Measurements from ENCODE around the gene THADA.

Gene THADA

DNA sequence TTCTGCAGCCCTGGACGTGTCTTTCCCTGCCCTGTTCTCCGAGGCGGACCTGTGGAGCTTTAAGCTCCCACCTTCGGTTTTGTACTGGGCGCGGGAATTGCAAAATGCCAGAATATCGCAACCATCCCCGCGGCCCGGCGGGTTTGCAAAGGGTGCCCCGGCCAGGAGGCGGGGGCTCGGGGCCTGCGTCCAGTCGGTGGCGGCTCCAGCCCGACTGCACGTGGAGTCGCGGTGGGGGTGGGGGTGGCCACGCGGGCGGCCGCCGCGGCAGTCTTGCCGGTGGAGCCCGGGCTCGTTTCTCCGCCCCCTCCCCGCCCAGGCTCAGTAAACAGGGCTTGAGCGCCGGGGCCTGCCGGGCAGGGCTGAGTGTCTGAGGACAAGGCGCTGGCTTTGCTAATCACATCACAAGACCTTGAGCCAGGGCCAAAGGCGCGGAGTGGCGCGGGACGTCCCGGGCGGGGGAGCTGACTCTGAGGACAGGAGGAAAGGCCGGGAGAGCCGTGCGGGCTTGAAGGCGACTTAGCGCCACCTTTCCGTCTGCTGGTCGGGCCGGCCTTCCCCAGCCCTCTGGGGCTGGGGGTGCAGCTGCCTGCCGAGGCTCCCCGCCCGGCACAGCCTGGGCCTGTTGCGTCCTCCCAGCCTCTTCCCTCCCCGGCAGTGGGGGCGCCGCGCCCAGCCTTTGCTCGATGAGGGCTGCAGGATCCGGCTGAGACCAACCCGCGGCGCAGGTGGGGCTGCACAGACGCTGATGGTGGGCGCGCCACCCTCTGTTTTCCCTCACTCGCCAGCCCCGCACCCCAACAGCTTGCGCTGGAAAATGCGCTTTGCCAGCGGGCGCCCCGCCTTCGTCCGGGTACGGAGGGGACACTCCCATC lies 368.6 kb downstream of the THADA start:
- Mint-ChIP-seq H3K27me3 (ENCODE audit: low read depth, poor library complexity) (no peaks in the 10 kb centered on the region), H3K4me1 (peaks cover 51% of the 10 kb centered on the region)
- peak; percentile 79 for DNase-seq

DNA sequence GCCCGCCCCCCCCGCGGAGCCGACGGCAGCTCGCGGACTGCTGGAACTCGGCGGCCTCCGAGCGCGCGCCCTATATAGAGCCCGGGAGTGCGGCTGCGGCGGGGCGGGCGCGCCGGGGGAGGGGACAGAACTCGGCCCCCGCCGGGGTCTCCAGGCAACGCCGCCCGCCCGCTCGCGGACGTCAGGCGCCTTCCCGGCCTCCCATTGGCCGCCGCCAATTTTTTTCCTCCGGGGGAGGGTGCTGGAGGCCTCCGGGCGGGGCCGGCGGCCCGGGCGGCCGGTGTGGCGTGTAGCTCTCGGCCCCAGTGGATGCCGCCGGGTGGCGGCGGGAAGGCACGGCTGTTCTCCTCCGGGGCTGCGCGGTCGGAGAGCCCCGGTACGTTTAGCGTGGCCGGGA lies 369.3 kb downstream of the THADA start, which contains the start of gene ZFP36L2:
ZFP36L2 (minus strand) TSS at position 49 of the 397 bp plus-strand sequence. CDS start 291 bp downstream, outside the sequence.
- peaks cover 19% of the 10 kb centered on the region for H3K36me3 Mint-ChIP-seq (ENCODE audit: low read depth)
- no peaks in the 10 kb centered on the region for H3K9me3 Mint-ChIP-seq
- peak; percentile 92 for DNase-seq
- TF ChIP-seq, protein P1, sequence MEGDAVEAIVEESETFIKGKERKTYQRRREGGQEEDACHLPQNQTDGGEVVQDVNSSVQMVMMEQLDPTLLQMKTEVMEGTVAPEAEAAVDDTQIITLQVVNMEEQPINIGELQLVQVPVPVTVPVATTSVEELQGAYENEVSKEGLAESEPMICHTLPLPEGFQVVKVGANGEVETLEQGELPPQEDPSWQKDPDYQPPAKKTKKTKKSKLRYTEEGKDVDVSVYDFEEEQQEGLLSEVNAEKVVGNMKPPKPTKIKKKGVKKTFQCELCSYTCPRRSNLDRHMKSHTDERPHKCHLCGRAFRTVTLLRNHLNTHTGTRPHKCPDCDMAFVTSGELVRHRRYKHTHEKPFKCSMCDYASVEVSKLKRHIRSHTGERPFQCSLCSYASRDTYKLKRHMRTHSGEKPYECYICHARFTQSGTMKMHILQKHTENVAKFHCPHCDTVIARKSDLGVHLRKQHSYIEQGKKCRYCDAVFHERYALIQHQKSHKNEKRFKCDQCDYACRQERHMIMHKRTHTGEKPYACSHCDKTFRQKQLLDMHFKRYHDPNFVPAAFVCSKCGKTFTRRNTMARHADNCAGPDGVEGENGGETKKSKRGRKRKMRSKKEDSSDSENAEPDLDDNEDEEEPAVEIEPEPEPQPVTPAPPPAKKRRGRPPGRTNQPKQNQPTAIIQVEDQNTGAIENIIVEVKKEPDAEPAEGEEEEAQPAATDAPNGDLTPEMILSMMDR (IDR thresholded peaks at IDR 0.05), result no peak
- H3K27ac Mint-ChIP-seq, result peak within 1 kb of the TSS; percentile 92
- peak within 1 kb of the TSS; percentile 87 for H3K4me3 Mint-ChIP-seq
- H3K27me3 Mint-ChIP-seq (ENCODE audit: low read depth, poor library complexity), result no peaks in the 10 kb centered on the region
- peaks cover 56% of the 10 kb centered on the region for H3K4me1 Mint-ChIP-seq

More for the DNA sequence above, 368.6 kb downstream of the THADA start:
- peaks cover 19% of the 10 kb centered on the region for H3K36me3 Mint-ChIP-seq (ENCODE audit: low read depth)
- H3K4me3 Mint-ChIP-seq, result peak overlapping the region; percentile 85
- H3K27ac Mint-ChIP-seq, result peak overlapping the region; percentile 86
- TF ChIP-seq, protein P1 (IDR thresholded peaks at IDR 0.05), result no peak
- H3K9me3 Mint-ChIP-seq, result no peaks in the 10 kb centered on the region

DNA sequence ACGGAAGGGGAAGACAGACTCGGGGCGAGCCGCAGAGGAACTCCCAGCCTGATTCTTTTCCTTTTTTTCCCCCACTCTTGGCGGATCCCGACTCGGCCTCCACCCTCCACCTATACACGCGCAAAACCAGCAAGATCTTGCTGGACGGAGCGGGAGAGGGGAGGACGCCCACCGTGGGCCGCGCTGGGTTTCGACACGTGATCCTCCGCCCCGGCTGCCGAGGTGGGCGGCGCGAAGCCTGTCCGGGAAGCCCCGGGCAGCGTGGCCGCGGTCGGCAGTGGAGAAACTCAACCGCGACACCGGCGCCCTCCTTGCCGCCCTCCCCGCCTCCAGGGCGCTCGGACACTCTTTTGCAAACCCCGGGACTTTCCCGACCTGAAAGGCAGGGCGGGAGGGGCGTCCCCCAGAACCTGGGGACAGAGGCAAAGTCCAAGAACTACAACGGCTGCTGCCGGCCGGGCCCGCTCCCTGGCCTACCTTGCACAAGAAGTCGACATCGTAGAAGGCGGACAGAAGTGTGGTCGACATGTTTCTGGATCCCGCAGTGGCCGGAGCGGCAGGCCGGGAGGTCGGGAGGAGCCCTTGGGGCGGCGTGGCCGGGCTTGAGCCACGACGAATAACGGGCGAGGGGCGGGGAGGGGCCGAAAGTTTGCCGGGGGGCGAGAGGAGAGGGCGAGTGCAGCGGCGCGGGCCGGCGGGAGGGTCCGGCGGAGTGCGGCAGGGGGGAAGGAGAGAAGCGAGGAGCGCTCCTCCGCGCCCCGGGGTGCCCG lies 369.9 kb downstream of the THADA start:
- Mint-ChIP-seq H3K9me3 (no peaks in the 10 kb centered on the region), H3K27ac (peak overlapping the region; percentile 92), H3K27me3 (ENCODE audit: low read depth, poor library complexity) (no peaks in the 10 kb centered on the region), H3K4me3 (peak overlapping the region; percentile 87), H3K36me3 (ENCODE audit: low read depth) (peaks cover 18% of the 10 kb centered on the region), H3K4me1 (peaks cover 56% of the 10 kb centered on the region)
- peak; percentile 70 for DNase-seq
- TF ChIP-seq, protein P1 (IDR thresholded peaks at IDR 0.05), result no peak

DNA sequence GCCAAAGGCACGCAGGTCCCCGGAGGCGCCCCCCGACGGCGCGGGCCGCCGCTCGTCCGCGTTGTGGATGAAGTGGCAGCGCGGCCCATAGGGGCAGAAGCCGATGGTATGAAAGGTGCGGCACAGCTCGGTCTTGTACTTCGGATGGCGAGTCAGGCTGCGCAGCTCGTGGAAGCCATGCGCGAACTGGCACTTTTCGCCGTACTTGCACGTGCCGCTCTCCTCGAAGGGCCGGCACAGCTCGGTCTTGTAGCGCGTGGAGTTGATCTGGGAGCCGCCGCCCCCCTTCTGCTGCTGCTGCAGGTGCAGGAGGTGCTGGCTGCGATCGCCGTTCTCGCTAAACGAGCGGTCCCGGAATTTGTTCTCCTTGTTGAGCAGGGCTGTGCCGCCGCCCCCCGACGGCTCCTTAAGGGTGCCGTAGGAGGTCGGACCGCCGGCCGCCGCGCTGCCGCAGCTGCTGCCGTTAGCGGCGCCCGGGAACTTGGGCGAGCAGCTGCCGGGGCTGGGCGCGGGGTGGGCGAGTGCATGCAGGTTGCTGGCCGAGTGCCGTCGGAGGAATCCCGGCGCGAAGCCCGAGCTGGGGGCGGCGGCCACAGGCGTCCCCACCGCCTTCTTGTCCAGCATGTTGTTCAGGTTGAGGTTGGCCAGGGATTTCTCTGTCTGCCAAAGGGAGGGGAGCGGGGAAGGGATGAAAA lies 370.6 kb downstream of the THADA start:
- Mint-ChIP-seq H3K27ac (peak overlapping the region; percentile 92), H3K4me1 (peaks cover 58% of the 10 kb centered on the region), H3K27me3 (ENCODE audit: low read depth, poor library complexity) (no peaks in the 10 kb centered on the region), H3K36me3 (ENCODE audit: low read depth) (peaks cover 15% of the 10 kb centered on the region), H3K9me3 (no peaks in the 10 kb centered on the region), H3K4me3 (peak overlapping the region; percentile 87)
- TF ChIP-seq, protein P1 (IDR thresholded peaks at IDR 0.05), result no peak
- DNase-seq, result peak; percentile 54

DNA sequence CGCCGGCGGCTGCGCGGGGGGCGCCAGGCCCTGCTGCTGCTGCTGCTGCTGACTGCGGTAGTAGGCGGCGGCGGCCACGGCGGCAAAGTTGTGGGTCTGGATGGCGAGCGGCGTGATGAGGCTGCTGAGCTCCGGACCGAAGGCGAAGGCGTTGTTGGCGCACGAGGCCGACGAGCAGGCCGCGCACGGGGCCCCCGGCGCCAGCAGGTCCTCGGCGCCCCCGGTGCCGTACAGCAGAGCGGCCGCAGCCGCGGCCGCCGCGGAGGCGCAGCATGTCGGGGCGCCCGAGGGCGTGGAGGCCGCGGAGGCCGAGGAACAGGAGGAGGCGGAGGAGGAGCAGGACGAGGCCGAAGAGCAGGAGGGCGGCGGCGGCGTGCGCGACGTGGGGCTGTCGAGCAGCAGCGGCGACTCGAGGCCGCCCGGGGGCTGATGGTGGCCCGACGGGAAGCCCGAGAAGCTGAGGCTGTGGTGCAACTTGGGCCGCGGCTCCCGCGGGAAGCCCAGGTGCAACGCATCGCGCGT lies 371.2 kb downstream of the THADA start:
- Mint-ChIP-seq H3K36me3 (ENCODE audit: low read depth) (peaks cover 12% of the 10 kb centered on the region), H3K4me1 (peaks cover 61% of the 10 kb centered on the region), H3K9me3 (no peaks in the 10 kb centered on the region), H3K4me3 (peak overlapping the region; percentile 93), H3K27me3 (ENCODE audit: low read depth, poor library complexity) (no peaks in the 10 kb centered on the region), H3K27ac (no peak overlapping the region)
- peak; percentile 60 for DNase-seq
- TF ChIP-seq, protein P1 (IDR thresholded peaks at IDR 0.05), result no peak
